B cell (primary cell): ENCODE data around the gene TBK1.

ENCODE experiments used
- EZH2 ChIP-seq: IDR thresholded peaks from 2 replicates; pipeline ENCODE4 v1.6.1; 2012; ENCODE audit warnings: borderline replicate concordance, low read depth, mild to moderate bottlenecking, moderate library complexity, low read length; ENCODE audit not compliant: insufficient read depth, poor library complexity, severe bottlenecking
- TF ChIP-seq, protein P1 (sequence below): fragments of 200-600 bp; IDR thresholded peaks from one replicate; pipeline ENCODE4 v1.8.0; 2022; ENCODE audit warnings: antibody characterized with exemption, mild to moderate bottlenecking

DNA sequence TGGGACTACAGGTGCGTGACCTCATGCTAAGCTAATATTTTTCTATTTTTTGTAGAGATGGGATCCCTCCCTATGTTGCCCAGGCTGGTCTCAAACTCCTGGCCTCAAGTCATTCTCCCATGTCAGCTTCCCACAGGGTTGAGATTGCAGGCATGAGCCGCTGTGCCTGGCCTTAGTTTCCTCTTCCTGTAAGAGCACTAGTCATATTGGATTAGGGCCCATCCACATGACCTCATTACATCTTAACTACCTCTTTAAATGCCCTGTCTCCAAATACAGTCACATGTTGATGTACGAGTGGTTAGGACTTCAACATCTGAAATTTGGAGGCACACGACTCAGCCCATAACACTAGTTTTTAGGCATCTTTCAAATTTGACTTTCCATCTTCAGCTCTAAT is 86.2 kb downstream of the TBK1 start:
- TF ChIP-seq, protein P1, sequence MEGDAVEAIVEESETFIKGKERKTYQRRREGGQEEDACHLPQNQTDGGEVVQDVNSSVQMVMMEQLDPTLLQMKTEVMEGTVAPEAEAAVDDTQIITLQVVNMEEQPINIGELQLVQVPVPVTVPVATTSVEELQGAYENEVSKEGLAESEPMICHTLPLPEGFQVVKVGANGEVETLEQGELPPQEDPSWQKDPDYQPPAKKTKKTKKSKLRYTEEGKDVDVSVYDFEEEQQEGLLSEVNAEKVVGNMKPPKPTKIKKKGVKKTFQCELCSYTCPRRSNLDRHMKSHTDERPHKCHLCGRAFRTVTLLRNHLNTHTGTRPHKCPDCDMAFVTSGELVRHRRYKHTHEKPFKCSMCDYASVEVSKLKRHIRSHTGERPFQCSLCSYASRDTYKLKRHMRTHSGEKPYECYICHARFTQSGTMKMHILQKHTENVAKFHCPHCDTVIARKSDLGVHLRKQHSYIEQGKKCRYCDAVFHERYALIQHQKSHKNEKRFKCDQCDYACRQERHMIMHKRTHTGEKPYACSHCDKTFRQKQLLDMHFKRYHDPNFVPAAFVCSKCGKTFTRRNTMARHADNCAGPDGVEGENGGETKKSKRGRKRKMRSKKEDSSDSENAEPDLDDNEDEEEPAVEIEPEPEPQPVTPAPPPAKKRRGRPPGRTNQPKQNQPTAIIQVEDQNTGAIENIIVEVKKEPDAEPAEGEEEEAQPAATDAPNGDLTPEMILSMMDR, result no peak
- no peak for TF ChIP-seq EZH2
